GM12878 (cell line): Measurements from ENCODE around the gene TCP11L2.

Source experiments
- BHLHE40 ChIP-seq, 2 experiments: fragments of 450-650 bp in 1 of 2; IDR thresholded peaks; 2 replicates each; pipeline ENCODE4 v1.6.1; 2011 to 2017; ENCODE audit warnings: low read depth in 2 of 2, borderline replicate concordance in 1 of 2, improper control_type of control experiment in 1 of 2, low read length in 1 of 2, mild to moderate bottlenecking in 1 of 2
- CBX5 ChIP-seq: sonication (generic); IDR thresholded peaks from 2 replicates; pipeline ENCODE4 v1.6.1; 2016; ENCODE audit warnings: low read depth, moderate library complexity, mild to moderate bottlenecking, inconsistent platforms
- CREB1 ChIP-seq: IDR thresholded peaks from 2 replicates; pipeline ENCODE4 v1.6.1; 2012; ENCODE audit warnings: low read depth, mild to moderate bottlenecking, inconsistent platforms
- E4F1 ChIP-seq: fragments of 450-650 bp; IDR thresholded peaks from 2 replicates; pipeline ENCODE4 v1.6.1; 2018; ENCODE audit warnings: borderline replicate concordance, mild to moderate bottlenecking; ENCODE audit not compliant: partially characterized antibody
- FOXM1 ChIP-seq: IDR thresholded peaks from 2 replicates; pipeline ENCODE4 v1.6.1; 2012; ENCODE audit warnings: low read depth, mild to moderate bottlenecking, inconsistent platforms, low read length, moderate library complexity
- HDGF ChIP-seq: fragments of 450-650 bp; IDR thresholded peaks from 2 replicates; pipeline ENCODE4 v1.6.1; 2016; ENCODE audit warnings: antibody characterized with exemption
- IRF4 ChIP-seq: IDR thresholded peaks from 2 replicates; pipeline ENCODE4 v1.6.1; 2011; ENCODE audit warnings: low read depth, low read length
- KAT2A ChIP-seq: conservative IDR thresholded peaks from 2 replicates; pipeline ENCODE4 v1.6.1; 2011; ENCODE audit warnings: low read depth, low read length; ENCODE audit not compliant: control insufficient read depth
- MTA3 ChIP-seq: IDR thresholded peaks from 2 replicates; pipeline ENCODE4 v1.6.1; 2012; ENCODE audit warnings: low read length, inconsistent platforms, borderline replicate concordance
- NR2C2 ChIP-seq: IDR thresholded peaks from 2 replicates; pipeline ENCODE4 v1.6.1; 2011; ENCODE audit warnings: borderline replicate concordance, low read depth; ENCODE audit not compliant: control insufficient read depth, insufficient read length
- RAD21 ChIP-seq: IDR thresholded peaks from 2 replicates; pipeline ENCODE4 v1.6.1; 2011; ENCODE audit warnings: mild to moderate bottlenecking, low read depth, low read length, moderate library complexity; ENCODE audit not compliant: insufficient read depth
- TARDBP ChIP-seq: IDR thresholded peaks from 2 replicates; pipeline ENCODE4 v1.6.1; 2016; ENCODE audit warnings: borderline replicate concordance

- no peak for TF ChIP-seq BHLHE40 (IDR thresholded peaks at IDR 0.05; ENCODE audit: borderline replicate concordance in 1 of 2, low read depth in 2 of 2, low read length in 1 of 2)
- TF ChIP-seq MTA3, result no peak
- no peak for TF ChIP-seq NR2C2
- TF ChIP-seq CREB1, result no peak
- no peak for TF ChIP-seq CBX5
- no peak for TF ChIP-seq FOXM1
- no peak for TF ChIP-seq TARDBP
- TF ChIP-seq KAT2A, result no peak
- TF ChIP-seq RAD21, result no peak
- no peak for TF ChIP-seq IRF4
- no peak for TF ChIP-seq HDGF
- TF ChIP-seq E4F1, result no peak
Observed at GRCh38 chr12:106380954-106381353, 78.4 kb downstream of the TCP11L2 start.
